ENCODE measurements around the gene BTBD2.

- TF ChIP-seq CTCF (IDR thresholded peaks at IDR 0.05 in 4 of 5, conservative IDR thresholded peaks at IDR 0.05 in 1 of 5) (no peak), POLR2A (IDR thresholded peaks at IDR 0.05) (no peak)
These were observed 2.4 kb downstream of the BTBD2 start for GRCh38 chr19:2012941-2013682.
